Fibroblast of skin of back (primary cell): ENCODE results near the gene SCYGR3.
A peak's percentile ranks its signal among the peaks of the same experiment; 100 is the strongest.
"Not testable (repeated sequence)": the region's sequence is repeated elsewhere in the genome, so short reads cannot be mapped to it uniquely, and the experiment has no call there.

Experiments
- DNase-seq: peaks from one replicate; pipeline ENCODE4 v3.0.0-alpha.2; 2013

Gene SCYGR3

GRCh38 chr2:227613272-227613660, 1.4 kb downstream of the SCYGR3 start:
- no peak for DNase-seq

GRCh38 chr2:227612546-227613271, 1.9 kb downstream of the SCYGR3 start:
- DNase-seq, result no peak

- DNase-seq, result no peak
These were observed 4.5 kb downstream of the SCYGR3 start for GRCh38 chr2:227610123-227610522.

DNA sequence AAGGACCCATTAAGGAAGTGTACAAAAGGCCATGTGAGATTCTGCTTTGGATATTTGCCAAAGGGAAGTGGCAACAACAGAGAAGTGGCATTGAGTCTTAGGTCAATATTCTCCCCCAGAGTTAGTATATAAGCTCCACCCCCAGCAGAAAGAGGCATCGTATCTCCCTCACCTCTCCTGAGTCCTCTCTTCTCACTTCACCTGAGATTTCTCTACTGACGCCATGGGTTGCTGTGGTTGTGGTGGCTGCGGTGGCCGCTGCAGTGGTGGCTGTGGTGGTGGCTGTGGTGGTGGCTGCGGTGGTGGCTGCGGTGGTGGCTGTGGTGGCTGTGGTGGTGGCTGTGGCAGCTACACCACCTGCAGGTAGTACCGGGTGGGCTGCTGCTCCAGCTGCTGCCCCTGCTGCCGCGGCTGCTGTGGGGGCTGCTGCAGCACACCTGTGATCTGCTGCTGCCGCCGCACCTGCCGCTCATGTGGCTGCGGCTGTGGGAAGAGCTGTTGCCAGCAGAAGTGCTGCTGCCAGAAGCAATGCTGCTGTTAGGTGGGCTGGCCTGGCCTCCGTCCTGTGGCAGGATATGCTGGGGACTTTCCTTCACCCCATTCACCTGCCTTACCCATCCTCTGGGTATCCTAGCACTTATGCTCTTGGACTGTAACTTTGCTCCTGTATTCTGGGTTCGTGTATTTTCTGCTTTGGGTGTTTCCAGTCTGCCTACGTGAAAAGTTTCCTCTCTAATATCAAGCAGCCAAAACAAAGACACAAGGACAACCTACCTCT, 5.9 kb downstream of the SCYGR3 start:
- no peak for DNase-seq

GRCh38 chr2:227607941-227608340, 6.7 kb downstream of the SCYGR3 start:
- DNase-seq, result no peak

- no peak for DNase-seq
These were observed 8.2 kb downstream of the SCYGR3 start for GRCh38 chr2:227606476-227606875.

DNA sequence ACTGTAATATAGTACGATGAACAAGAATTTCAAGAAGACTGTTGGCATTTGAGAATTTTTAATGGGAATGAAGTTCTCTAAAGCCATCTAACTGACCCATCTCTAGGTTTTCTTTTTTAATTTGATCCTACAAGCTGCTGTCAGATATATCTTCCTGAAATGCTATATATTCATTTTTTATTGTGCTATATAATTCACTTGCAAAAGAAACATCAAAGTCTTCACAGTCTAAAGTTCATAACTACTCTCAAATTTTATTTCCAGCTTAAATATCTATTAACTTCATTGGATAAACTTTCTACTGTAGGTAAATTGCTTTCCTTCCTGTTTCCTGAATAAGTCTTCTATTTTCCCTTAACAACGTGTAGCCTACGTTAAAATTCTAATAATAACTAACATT, 12.3 kb downstream of the SCYGR3 start:
- DNase-seq, result no peak

- not testable (repeated sequence) for DNase-seq
These were observed 15.7 kb downstream of the SCYGR3 start, which contains the start of gene SCYGR2 for GRCh38 chr2:227598835-227599503. Gene SCYGR2, plus strand, starts transcription at chr2:227598893. Its CDS starts 0 bp downstream, at chr2:227598893.

GRCh38 chr2:227597998-227598397, 16.6 kb downstream of the SCYGR3 start:
- no peak for DNase-seq

GRCh38 chr2:227597036-227597435, 17.6 kb downstream of the SCYGR3 start:
- DNase-seq, result no peak

DNA sequence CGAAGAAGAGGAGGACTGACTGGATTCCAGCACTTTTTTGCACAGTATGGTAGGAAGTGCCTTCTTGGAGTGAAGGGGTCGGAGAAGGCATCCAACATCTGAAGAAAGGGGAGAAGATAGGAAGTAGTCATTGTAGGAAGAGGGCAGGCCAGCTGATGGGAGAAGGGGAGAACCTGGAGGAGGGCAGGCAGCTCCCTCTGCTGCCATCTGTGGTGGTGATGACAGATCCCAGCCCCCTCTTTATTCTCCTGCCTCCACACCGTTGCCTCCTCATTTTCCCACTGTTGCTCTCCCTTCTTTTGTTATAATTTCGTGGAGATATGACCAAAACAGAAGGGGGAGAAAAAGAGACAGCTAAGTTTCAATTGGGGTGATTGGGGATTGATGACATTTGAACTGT, 18.8 kb downstream of the SCYGR3 start:
- no peak for DNase-seq

DNA sequence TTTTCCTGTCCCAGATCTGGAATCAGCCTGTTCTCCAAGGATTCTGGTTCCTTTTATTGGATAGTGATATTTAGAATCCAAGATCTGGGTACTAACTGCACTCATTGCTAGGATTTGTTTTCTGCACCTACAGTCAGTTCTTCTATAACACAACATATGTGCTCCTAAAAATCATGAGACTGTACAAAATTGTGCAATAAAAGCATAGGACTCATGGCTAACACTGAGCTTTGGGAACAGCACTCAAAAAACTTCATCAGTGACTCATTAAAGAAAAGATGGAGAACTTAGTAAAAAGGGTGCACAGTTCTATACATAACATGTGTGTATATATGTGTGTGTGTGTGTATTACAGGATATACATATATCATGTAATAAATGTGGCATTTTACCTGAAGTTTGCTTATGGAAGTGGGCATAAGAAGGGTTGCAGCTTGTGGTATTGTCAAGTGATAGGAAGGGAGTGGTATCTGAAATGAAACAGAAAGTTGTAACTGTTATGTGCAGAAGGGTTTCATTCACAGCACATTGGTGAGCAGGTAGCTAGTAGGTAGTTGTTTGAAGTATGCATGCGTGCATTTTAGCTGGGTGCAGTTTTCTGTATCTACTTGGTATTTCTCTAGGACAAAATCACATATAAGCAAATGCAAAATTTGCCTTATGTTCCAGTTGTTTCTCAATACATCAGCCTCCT, 21.8 kb downstream of the SCYGR3 start:
- no peak for DNase-seq

- no peak for DNase-seq
These were observed 32.3 kb downstream of the SCYGR3 start for GRCh38 chr2:227582369-227582768.

DNA sequence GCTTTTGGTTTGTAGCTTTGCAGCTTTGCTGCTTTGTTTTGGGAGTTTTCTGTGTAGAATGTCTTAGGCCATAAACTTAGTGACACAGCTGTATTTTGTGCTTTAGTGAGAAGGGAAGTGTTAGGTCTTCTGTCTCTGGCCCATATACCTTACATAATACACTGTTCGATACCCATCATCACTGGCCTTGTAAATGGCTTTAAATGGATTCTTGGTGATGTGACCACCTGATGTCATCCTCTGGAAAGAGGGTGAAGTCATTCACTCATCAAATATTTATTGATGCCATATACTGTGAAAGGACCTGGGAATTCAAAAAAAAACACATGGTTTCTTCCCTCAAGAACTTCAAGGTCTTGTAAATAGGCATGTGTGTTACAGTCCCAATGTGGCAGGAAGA, 34.8 kb downstream of the SCYGR3 start:
- no peak for DNase-seq

GRCh38 chr2:227578642-227579041, 36.0 kb downstream of the SCYGR3 start:
- DNase-seq, result no peak

DNA sequence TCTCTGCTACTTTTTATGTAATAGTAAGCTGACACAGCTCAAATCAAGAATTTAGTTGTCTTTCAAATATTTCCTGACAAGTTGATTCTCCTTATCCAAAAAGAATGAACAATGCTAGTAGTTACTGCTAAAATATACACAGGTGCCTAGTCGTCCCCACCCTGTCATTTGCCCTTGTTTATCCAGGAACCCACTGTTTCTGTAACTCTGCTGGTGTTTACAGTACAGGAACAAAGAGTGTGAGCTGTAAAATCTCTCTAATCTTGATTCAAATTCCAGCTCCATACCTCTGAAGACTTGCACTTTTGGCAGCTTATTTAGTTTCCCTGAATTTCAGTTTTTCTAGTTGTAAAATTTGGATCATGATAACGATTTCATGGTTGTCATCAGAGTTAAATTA, 37.1 kb downstream of the SCYGR3 start:
- no peak for DNase-seq

DNA sequence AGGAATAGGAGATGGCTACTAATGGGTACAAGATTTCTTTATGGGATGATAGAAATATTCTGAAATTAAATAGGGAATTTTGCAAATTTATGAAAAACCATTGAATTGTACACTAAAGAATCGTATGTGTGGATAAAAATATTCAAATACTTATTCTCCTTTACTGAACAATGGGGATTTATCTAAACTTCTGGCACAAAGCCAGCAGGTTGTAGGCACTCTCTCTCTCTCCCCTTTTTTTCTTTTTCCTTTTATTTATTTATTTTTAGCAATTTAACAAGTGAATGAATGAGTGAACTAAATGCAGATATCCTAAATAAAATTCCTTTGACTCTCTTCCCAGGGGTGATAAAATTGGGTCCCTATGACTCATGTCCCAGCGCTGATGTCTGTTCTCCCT, 37.8 kb downstream of the SCYGR3 start:
- no peak for DNase-seq

DNA sequence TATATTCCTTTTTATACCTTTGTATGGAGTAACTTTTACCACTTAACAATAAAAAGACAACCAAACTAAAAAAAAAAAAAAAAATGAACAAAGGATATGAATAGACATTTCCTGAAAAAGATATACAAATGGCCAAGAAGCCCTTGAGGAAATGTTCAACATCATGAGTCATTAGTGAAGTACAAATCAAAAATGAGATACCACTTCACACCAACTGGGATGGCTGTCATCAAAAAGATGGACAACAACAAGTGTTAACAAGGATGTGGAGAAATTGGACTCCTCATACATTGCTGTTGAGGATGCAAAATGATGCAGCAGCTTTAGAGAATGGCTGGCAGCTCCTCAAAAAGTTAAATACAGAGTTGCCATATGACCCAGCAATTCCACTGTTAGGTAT, 38.5 kb downstream of the SCYGR3 start:
- no peak for DNase-seq

GRCh38 chr2:227570615-227571014, 44.0 kb downstream of the SCYGR3 start:
- DNase-seq, result peak; percentile 4

DNA sequence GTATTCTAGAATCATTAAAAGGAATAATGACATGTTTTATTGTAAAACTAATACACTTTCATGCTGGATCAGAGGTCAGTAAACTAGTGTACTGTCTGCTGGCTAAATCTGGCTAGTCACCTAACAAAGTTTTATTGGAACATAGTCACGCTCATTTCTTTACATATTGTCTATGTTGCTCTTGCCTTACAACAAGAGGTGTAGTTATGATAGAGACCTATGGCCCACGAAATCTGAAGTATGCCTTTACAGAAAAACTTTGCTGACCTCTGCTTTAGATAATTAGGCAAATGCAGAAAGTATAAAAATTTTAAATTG, 45.8 kb downstream of the SCYGR3 start:
- no peak for DNase-seq

DNA sequence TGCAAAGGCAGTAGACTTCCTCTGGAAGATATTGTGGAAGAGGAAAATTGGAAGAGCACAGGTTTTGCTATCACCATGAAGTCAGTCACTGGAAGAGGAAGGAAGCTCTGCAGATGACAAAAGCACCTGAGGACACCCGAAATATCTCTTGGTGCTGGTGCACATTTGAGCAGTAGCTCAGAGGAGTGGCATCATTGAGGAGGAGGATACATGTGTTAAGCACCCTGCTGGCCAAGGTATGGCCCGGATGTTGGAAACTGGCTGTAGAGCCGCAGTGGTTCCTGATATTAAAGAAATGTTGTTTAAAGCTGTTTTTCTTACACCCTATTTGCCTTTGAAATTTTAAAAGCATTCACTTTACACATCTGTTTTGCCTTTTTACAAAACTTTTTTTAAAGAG, 48.6 kb downstream of the SCYGR3 start:
- no peak for DNase-seq

DNA sequence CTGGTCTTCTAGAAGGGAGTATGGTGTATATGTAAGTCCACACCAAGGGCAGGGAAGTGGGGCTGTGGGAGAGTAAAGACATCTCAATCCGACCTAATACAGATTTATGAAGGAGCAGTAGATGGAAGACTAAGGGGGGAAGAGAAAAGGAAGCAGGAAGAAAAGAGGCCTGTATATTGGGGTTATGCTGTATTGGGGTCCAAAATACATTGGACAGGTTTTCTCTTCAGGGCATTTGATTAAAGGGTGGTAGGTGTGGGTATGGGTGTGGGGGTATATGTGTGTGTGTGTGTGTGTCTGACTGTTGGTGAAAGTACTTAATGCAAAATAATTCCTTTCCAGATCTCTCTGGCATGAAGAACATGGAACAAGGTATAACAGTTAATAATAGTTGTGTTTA, 49.6 kb downstream of the SCYGR3 start:
- DNase-seq, result no peak
